Hepatocyte (in vitro differentiated cells): ENCODE data around the gene C1orf21. TPM values are rescaled to one million over a fixed set of nuclear protein-coding genes. Genes with fewer than 3 reads are reported as not detected.

Source experiments
- DNase-seq: peaks from one replicate; pipeline ENCODE4 v3.0.0-alpha.2; 2016; ENCODE audit warnings: low spot score
- H2AFZ ChIP-seq: fragments of 200-600 bp; sonication (generic); 2 replicates; pipeline ENCODE4 v1.6.0; 2016; ENCODE audit warnings: antibody characterized with exemption, mild to moderate bottlenecking
- H3K27ac ChIP-seq: fragments of 200-600 bp; sonication (generic); 2 replicates; pipeline ENCODE4 v1.5.1; 2016; ENCODE audit warnings: mild to moderate bottlenecking
- H3K27me3 ChIP-seq: fragments of 200-600 bp; sonication (generic); 2 replicates; pipeline ENCODE4 v1.6.1; 2016
- H3K36me3 ChIP-seq: fragments of 200-600 bp; sonication (generic); replicated peaks from 2 replicates; pipeline ENCODE4 v1.5.1; 2016; ENCODE audit warnings: low read depth; ENCODE audit not compliant: insufficient read depth
- H3K4me1 ChIP-seq: fragments of 200-600 bp; sonication (generic); 2 replicates; pipeline ENCODE4 v1.5.1; 2016; ENCODE audit warnings: mild to moderate bottlenecking, moderate library complexity; ENCODE audit not compliant: insufficient read depth
- H3K4me2 ChIP-seq: fragments of 200-600 bp; sonication (generic); 2 replicates; pipeline ENCODE4 v1.6.0; 2016
- H3K4me3 ChIP-seq: fragments of 200-600 bp; sonication (generic); 2 replicates; pipeline ENCODE4 v1.5.1; 2016; ENCODE audit warnings: mild to moderate bottlenecking
- H3K79me2 ChIP-seq: fragments of 200-600 bp; sonication (generic); 2 replicates; pipeline ENCODE4 v1.6.0; 2017; ENCODE audit warnings: mild to moderate bottlenecking
- H3K9me2 ChIP-seq: fragments of 200-600 bp; sonication (generic); replicated peaks from 2 replicates; pipeline ENCODE4 v1.6.0; 2017; ENCODE audit warnings: mild to moderate bottlenecking; ENCODE audit not compliant: insufficient read depth
- H3K9me3 ChIP-seq: fragments of 200-600 bp; sonication (generic); 2 replicates; pipeline ENCODE4 v1.5.1; 2016; ENCODE audit warnings: low read depth, mild to moderate bottlenecking
- H4K20me1 ChIP-seq: fragments of 200-600 bp; sonication (generic); 2 replicates; pipeline ENCODE4 v1.6.0; 2016; ENCODE audit warnings: mild to moderate bottlenecking; ENCODE audit not compliant: insufficient read depth, poor library complexity, severe bottlenecking
- CTCF ChIP-seq: fragments of 200-600 bp; sonication (generic); IDR thresholded peaks from 2 replicates; pipeline ENCODE4 v1.5.1; 2016; ENCODE audit warnings: antibody characterized with exemption, mild to moderate bottlenecking; ENCODE audit not compliant: poor library complexity
- EZH2 ChIP-seq: fragments of 200-600 bp; sonication (generic); IDR thresholded peaks from 2 replicates; pipeline ENCODE4 v1.6.1; 2016; ENCODE audit warnings: antibody characterized with exemption, mild to moderate bottlenecking, borderline replicate concordance
- EZH2phosphoT487 ChIP-seq: fragments of 200-600 bp; sonication (generic); IDR thresholded peaks from one replicate; pipeline ENCODE4 v1.6.1; 2018; ENCODE audit warnings: antibody characterized with exemption, mild to moderate bottlenecking, low read depth, moderate library complexity; ENCODE audit not compliant: unreplicated experiment, severe bottlenecking
- WGBS: methylation state at CpG from one replicate; pipeline ENCODE4 v1.1.6; 2016; ENCODE audit warnings: low lambda C conversion rate; ENCODE audit errors: missing lambda C conversion rate; 5-methylcytosine and 5-hydroxymethylcytosine counted together
- polyA plus RNA-seq: library from polyadenylated mRNA; unstranded; fragments of >200 nt; fragmentation: Nextera tagmentation; extraction: Ambion mirVana; gene quantifications from 2 replicates; pipeline ENCODE4 v1.2.1, GENCODE V29; 2016
- total RNA-seq: library from RNA; depleted of rRNA; stranded (reverse); fragments of >200 nt; gene quantifications from 2 replicates; pipeline ENCODE4 v1.2.3, GENCODE V29; 2014

The C1orf21 gene
- total and polyA plus RNA-seq, 2 experiments from 2014 or later, result 26.9 to 37.9 TPM

DNA sequence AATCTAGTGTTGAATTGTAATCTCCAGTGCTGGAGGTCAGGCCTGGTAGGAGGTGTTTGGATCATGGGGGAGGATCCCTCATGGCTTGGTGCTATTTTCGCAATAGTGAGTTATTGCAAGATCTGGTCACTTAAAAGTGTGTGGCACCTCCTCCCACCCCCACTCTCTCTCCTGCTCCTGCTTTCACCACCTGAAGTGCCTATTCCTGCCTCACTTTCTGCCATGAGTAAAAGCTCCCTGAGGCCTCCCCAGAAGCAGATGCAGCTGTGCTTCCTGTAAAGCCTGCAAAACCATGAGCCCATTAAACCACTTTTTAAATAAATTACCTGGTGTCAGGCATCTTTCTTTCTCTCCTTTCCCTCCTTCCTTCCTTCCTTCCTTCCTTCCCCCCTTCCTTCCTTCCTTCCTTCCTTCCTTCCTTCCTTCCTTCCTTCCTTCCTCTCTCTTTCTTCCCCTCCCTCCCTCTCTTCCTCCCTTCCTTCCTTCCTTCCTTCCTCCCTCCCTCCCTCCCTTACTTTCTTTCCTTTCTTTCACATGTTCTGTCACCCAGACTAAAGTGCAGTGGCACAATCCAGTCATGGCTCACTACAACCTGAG lies 172.4 kb downstream of the C1orf21 start:
- no peak for DNase-seq
- Histone ChIP-seq H3K9me2 (no peaks in the 10 kb centered on the region), H4K20me1 (no peaks in the 10 kb centered on the region), H3K27me3 (no peaks in the 10 kb centered on the region), H3K4me3 (no peak overlapping the region), H3K79me2 (no peaks in the 10 kb centered on the region), H2AFZ (no peak overlapping the region), H3K4me2 (no peak overlapping the region), H3K4me1 (peaks cover 13% of the 10 kb centered on the region), H3K9me3 (no peaks in the 10 kb centered on the region), H3K36me3 (no peaks in the 10 kb centered on the region), H3K27ac (no peak overlapping the region)
- WGBS, result 100% methylated on average over 1 of the region's 1 CpG
- no peak for TF ChIP-seq EZH2
- TF ChIP-seq EZH2phosphoT487, result no peak
- TF ChIP-seq CTCF, result no peak

DNA sequence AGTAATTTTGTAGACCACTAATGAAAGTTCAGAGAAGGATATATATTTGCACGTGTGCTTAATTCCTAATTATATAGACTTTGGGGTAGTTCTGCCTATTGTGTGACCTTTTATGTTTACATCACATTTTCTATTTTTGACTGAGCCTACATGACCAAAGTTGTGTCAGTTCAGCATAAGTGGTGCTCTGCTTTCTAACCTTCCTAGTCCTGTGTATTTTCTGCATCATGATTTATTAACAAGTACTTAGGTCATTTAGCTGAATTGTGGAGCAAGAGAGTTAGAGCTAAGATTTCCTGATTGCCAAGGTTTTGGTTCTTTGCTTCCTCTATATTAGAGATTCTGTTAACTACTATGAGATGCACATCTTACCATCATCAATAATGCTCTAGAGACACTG lies 176.0 kb downstream of the C1orf21 start:
- no peaks in the 10 kb centered on the region for H3K36me3 ChIP-seq
- H3K27me3 ChIP-seq, result no peaks in the 10 kb centered on the region
- no peaks in the 10 kb centered on the region for H3K9me3 ChIP-seq
- no peaks in the 10 kb centered on the region for H3K79me2 ChIP-seq
- no peak overlapping the region for H2AFZ ChIP-seq
- no peak for DNase-seq
- H4K20me1 ChIP-seq, result no peaks in the 10 kb centered on the region
- no peak for TF ChIP-seq CTCF
- no peak for TF ChIP-seq EZH2phosphoT487
- no peak for TF ChIP-seq EZH2
- no peak overlapping the region for H3K27ac ChIP-seq
- no peaks in the 10 kb centered on the region for H3K9me2 ChIP-seq
- WGBS, result 47% methylated on average over 1 of the region's 1 CpG
- peak overlapping the region; percentile 3 for H3K4me2 ChIP-seq
- no peak overlapping the region for H3K4me3 ChIP-seq
- peaks cover 13% of the 10 kb centered on the region for H3K4me1 ChIP-seq

- peaks cover 13% of the 10 kb centered on the region for H3K4me1 ChIP-seq
- H3K9me2 ChIP-seq, result no peaks in the 10 kb centered on the region
- no peaks in the 10 kb centered on the region for H3K79me2 ChIP-seq
- H3K4me3 ChIP-seq, result no peak overlapping the region
- H4K20me1 ChIP-seq, result no peaks in the 10 kb centered on the region
- H2AFZ ChIP-seq, result no peak overlapping the region
- H3K9me3 ChIP-seq, result no peaks in the 10 kb centered on the region
- no peak overlapping the region for H3K27ac ChIP-seq
- H3K27me3 ChIP-seq, result no peaks in the 10 kb centered on the region
- no peak overlapping the region for H3K4me2 ChIP-seq
- TF ChIP-seq EZH2 (no peak), EZH2phosphoT487 (no peak), CTCF (peak; percentile 69)
- peak; percentile 26 for DNase-seq
- WGBS, result 43% methylated on average over 1 of the region's 1 CpG
- H3K36me3 ChIP-seq, result no peaks in the 10 kb centered on the region
Measured at GRCh38 chr1:184563308-184563707, 176.5 kb downstream of the C1orf21 start.

DNA sequence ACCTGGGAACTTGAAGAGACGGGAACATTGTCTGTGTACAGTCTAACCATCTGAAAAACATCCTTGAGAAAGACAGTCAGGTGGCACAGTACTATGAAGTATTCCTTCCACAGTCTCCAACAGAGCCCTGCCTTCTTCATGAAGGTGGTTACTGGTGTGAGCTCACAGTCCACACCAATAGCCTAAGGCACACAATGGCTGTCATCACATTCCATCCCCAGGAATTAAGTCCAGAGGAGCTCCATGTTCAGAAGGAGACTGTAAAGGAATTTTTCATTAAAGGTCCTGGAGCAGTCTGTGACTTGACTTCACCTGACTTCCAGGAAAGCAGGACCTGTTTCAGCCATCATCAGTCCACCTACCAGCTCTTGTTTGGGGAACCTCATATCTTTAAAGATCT lies 180.2 kb downstream of the C1orf21 start:
- no peak overlapping the region for H3K4me2 ChIP-seq

More for the DNA sequence above, 180.2 kb downstream of the C1orf21 start:
- Histone ChIP-seq H2AFZ (no peak overlapping the region), H3K27ac (no peak overlapping the region), H3K9me3 (no peaks in the 10 kb centered on the region), H3K27me3 (no peaks in the 10 kb centered on the region), H3K36me3 (no peaks in the 10 kb centered on the region), H3K9me2 (no peaks in the 10 kb centered on the region), H3K4me1 (peaks cover 7% of the 10 kb centered on the region), H3K4me3 (no peak overlapping the region), H3K79me2 (no peaks in the 10 kb centered on the region), H4K20me1 (no peaks in the 10 kb centered on the region)
- no peak for TF ChIP-seq EZH2
- no peak for TF ChIP-seq EZH2phosphoT487
- no peak for TF ChIP-seq CTCF
- no peak for DNase-seq
- 95% methylated on average over 1 of the region's 1 CpG for WGBS
